T47D (cell line): ENCODE results near the gene PLSCR5.

ENCODE experiments used
- DNase-seq, 2 experiments: peaks; one replicate each; pipeline versions ENCODE4 v3.0.0 to v3.0.0-alpha.2; 2011 to 2012; ENCODE audit warnings: low read depth in 1 of 2, low spot score in 1 of 2
- JUND ChIP-seq: IDR thresholded peaks from 2 replicates; pipeline ENCODE4 v1.6.1; 2012; ENCODE audit warnings: low read depth
- in situ Hi-C: cut with HindIII; loops from 2 replicates; pipeline ENCODE4 v1.10.0; 2016; ENCODE audit warnings: low sequenced_read_pairs, low pct_unique_long_range_greater_than_20kb

The PLSCR5 gene

DNA sequence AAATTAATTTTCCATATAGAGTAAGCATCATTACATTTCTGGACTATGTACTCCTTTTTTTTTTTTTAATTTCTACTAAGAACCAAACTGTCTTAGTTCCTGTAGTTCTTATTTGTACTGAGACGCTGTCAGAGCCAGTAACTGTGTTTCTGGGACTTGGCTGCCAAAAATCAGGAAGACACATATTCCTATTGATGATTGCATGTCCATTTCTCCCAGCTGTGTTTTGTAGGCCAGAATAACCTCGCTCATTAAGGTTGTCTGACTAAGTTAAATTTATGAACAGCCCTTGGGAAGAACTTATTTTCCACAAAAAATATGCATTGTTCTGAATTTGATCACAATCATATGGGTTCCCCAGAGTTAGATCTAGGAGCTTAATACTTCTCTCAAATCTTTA, 29.5 kb downstream of the PLSCR5 start:
- TF ChIP-seq JUND = no peak
- DNase-seq = no peak
- in situ Hi-C loops = no loop called here

DNA sequence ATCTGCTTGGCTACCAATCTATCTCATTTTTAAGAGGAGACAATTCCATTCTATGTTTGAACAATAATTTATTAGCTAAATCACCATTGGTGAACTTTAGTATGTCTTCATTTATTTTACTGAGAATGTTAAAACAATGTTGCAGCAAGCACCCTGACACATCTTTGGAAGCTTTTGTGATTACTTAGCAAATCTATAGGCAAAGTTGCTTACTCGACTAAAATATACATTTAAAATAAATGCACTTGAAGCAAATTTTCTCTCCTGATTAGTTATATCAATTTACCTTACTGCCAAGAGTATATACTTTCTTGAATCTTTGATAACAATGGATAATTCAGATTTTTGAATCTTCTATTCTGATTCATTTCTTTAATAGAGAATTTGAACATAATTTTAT, 31.0 kb downstream of the PLSCR5 start:
- no peak for DNase-seq
- in situ Hi-C loops = no loop called here
- no peak for TF ChIP-seq JUND

- no peak for TF ChIP-seq JUND
- DNase-seq = no peak
- in situ Hi-C loops = no loop called here
These were observed 35.8 kb downstream of the PLSCR5 start for GRCh38 chr3:146569314-146569713.

- in situ Hi-C loops = no loop called here
- no peak for DNase-seq
- TF ChIP-seq JUND = no peak
These were observed 39.0 kb downstream of the PLSCR5 start for GRCh38 chr3:146566138-146566537.

DNA sequence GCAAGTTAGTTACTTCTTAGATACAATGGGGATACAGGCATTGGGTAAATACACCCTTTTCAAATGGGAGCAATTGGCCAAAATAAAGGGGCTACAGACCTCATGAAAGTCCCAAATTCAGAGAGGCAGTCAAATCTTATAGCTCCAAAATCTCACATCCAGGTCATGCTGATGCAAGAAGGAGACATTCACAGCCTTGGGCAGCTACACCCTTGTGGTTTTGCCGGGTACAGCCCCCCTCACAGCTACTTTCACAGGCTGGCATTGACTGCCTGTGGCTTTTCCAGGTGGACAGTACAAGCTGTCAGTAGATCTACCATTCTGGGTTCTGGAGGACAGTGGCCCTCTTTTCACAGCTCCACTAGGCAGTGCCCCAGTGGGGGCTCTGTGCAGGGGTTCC, 43.3 kb downstream of the PLSCR5 start:
- in situ Hi-C loops = no loop called here
- TF ChIP-seq JUND = no peak
- DNase-seq = no peak

DNA sequence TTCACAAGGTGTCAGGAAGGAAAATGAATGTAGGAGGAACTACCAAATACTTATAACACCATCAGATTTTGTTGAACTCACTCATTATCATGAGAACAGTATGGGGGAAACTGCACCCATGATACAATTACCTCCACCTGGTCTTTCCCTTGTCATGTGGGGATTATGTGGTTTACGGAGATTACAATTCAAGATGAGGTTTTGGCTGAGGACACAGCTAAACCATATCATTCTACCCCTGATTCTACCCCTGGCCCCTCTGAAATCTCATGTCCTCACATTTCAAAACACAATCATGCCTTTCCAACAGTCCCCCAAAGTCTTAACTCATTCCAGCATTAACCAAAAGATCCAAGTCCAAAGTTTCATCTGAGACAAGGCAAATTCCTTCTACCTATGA, 43.7 kb downstream of the PLSCR5 start:
- in situ Hi-C loops = no loop called here
- no peak for DNase-seq
- no peak for TF ChIP-seq JUND

DNA sequence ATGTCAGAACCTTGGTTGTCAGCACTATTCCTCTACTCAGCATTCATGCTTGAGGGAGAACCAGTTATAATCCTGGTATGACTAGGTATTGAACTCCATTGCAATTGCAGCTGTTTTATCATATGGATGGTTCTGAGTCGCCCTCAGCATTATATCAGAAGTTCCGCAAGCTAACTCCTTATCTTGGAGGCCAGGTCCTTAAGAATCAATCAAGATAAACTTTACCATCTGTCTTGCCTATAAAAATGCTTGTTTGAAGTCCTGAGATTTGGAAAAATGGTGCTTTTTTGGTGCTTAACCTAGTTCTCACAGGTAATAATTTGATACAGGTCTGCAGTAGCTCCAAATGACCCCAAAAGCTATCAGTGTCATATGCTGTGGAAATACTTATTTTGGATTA, 44.5 kb downstream of the PLSCR5 start:
- in situ Hi-C loops = no loop called here
- no peak for DNase-seq
- no peak for TF ChIP-seq JUND

DNA sequence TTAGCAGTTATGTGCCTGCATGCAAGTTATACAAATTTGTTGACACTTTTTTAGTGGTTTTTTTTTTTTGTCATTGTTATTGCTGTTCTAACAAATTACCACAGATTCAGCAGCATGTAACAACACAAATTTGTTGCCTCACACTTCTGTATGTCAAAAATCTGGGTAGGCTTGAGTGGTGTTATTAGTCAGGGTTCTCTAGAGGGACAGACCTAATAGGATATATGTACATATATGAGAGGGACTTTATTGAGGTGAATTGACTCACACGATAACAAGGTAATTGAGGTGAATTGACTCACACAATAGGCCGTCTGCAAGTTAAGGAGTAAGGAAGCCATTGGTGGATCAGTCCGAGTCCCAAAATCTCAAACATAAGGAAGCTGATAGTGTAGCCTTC, 45.8 kb downstream of the PLSCR5 start:
- DNase-seq = no peak
- in situ Hi-C loops = no loop called here
- no peak for TF ChIP-seq JUND

DNA sequence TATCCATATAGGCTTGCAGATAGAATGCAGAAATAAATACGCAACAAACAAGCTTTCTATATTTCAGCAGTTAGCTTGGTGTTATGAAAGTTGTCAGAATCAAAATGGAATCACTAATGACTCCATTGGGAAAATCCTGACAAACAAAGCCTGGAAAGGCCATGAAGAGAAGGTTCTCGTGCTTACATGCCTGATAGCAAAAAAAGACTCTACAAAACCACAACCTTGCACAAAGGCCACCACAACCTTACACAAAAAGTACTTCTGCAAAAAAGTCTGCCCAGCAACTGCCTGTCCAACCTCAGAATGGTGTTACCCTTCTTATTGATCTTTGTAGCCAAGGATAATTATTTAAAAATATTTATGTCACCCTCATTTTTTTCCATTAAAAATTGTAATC, 46.4 kb downstream of the PLSCR5 start:
- TF ChIP-seq JUND = no peak
- in situ Hi-C loops = no loop called here
- no peak for DNase-seq

- in situ Hi-C loops = no loop called here
- TF ChIP-seq JUND = no peak
- DNase-seq = no peak
These were observed 47.4 kb downstream of the PLSCR5 start for GRCh38 chr3:146557745-146558144.

DNA sequence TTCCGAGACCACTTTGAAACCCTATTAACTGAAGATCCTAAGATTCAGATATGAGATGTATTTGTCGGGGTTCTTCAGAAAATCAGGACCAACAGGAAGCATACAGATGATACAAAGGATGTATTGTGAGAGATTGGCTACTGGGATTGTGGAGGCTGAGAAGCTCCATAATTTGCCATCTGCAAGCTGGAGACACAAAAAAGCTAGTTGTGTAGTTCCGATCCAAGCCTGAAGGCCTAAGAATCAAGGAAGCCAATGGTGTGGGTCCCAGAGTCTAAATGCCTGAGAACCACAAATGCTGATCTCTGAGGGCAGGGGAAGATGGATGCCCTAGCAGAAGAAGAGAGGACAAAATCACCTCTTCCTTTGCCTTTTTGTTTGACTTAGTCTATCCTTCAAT, 49.8 kb downstream of the PLSCR5 start:
- DNase-seq = no peak
- no peak for TF ChIP-seq JUND
- in situ Hi-C loops = no loop called here

DNA sequence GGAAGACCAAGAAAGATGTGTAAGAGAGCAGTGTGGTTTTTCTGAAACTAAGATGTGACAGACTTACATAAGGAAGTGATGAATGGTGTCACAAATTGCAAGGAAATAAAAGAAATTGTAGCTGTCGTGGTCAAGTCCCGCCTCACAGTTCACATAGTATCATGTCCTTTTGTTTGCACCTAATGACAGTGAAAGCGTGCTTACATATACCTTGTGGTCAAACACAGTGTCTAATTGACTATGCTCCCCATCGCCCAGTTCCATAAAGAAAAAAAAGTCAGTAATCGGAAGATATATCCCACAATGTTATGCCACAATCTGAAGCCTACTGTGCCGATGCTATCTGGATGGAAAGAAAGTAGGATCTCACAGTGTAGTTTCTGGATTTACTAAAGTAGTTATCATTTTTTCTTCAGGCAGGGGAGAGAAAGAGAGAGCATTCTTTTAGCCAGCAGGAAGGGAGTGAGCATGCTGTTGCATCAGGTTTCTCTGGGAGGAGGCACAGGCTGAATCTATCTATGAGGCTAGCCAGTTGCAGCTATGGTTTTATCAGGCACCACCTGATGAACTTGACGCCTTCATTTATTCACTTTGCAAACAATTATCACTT, 50.9 kb downstream of the PLSCR5 start:
- no peak for DNase-seq
- TF ChIP-seq JUND = no peak
- in situ Hi-C loops = no loop called here

GRCh38 chr3:146550743-146551510, 54.2 kb downstream of the PLSCR5 start:
- no peak for TF ChIP-seq JUND
- DNase-seq = no peak

More at GRCh38 chr3:146550743-146551510, 54.2 kb downstream of the PLSCR5 start:
- in situ Hi-C loops = no loop called here
